ENCODE measurements around the gene USP32.

DNA sequence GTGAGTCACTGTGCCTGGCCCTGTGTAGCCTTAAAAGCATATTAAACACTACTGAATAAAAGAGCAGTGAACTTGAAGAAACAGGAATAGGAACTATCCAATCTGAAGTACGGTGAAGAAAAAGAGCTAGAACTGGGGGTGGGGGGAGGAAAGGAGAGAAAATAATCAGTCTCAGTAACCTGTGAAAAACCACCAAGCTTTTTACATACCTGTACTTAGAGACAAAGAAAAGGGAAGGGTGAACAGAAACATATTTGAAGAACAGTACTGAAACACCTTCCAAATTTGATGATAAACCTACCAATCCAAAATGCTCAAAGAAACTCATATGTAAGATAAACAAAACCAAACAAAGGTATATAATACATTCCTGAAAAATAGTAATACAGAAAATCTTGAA is 77.5 kb downstream of the USP32 start:
- TF ChIP-seq, protein P1, sequence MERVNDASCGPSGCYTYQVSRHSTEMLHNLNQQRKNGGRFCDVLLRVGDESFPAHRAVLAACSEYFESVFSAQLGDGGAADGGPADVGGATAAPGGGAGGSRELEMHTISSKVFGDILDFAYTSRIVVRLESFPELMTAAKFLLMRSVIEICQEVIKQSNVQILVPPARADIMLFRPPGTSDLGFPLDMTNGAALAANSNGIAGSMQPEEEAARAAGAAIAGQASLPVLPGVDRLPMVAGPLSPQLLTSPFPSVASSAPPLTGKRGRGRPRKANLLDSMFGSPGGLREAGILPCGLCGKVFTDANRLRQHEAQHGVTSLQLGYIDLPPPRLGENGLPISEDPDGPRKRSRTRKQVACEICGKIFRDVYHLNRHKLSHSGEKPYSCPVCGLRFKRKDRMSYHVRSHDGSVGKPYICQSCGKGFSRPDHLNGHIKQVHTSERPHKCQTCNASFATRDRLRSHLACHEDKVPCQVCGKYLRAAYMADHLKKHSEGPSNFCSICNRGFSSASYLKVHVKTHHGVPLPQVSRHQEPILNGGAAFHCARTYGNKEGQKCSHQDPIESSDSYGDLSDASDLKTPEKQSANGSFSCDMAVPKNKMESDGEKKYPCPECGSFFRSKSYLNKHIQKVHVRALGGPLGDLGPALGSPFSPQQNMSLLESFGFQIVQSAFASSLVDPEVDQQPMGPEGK (CRISPR knock-in tag; IDR thresholded peaks at IDR 0.05; ENCODE audit: borderline replicate concordance): no peak
- TF ChIP-seq ZFP30 (CRISPR knock-in tag; IDR thresholded peaks at IDR 0.05) (no peak), RARB (CRISPR knock-in tag; IDR thresholded peaks at IDR 0.05) (no peak)
